GM18868 (cell line): ENCODE results near the gene UQCRFS1.

Experiments
- ATAC-seq: cut with Tn5 transposase; IDR thresholded peaks from one replicate; pipeline ENCODE4 v1.9.1; 2021; ENCODE audit warnings: mild to moderate bottlenecking, moderate library complexity; ENCODE audit not compliant: unreplicated experiment

Gene UQCRFS1

DNA sequence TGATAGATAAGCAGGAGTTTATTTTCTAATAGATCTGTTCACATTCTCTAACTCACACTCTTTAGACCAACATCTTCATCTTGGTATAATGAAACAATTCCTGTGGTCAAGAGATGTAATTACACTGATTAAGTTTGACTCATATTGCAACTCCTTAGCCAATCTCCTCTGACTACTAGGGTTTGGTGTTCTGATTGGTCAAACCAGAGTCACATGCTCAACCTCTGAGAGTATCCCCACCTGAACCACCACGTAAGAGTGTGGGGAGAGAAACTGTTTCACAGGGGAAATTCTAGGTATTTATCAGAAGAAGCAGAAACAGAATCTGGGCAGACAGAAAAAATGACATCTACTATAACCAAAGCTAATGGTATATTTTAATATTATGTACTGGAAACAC lies 42.4 kb downstream of the UQCRFS1 start:
- no peak for ATAC-seq

- no peak for ATAC-seq
These were observed 50.3 kb downstream of the UQCRFS1 start for GRCh38 chr19:29162694-29163093.

DNA sequence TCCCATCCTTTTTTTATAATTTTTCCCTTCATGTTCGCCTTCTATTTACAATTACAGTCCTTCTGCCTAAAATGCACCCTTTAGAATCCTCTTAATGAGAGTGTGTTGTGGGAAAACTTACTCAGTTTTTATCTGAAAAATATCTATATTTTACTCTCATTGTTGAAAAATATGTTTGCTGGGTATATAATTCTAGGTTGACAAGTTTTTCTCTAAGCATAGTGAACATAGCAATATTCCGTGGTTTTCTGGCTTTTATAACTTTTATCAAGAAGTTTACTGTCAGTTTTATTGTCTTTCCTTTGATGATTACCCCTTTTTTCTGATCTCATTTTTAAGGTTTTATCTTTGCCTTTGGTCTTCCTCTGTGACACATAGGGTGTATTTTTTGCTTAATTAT lies 57.3 kb downstream of the UQCRFS1 start:
- no peak for ATAC-seq
